HG03135 (cell line): ENCODE measurements around the gene MAP2K6.

Source experiments
- ATAC-seq: cut with Tn5 transposase; IDR thresholded peaks from one replicate; pipeline ENCODE4 v1.9.1; 2021; ENCODE audit warnings: mild to moderate bottlenecking, moderate library complexity; ENCODE audit not compliant: unreplicated experiment

MAP2K6 gene

GRCh38 chr17:69574257-69575197, 160.0 kb downstream of the MAP2K6 start:
- ATAC-seq: no peak

- no peak for ATAC-seq
These were observed 160.9 kb downstream of the MAP2K6 start for GRCh38 chr17:69575346-69575761.

GRCh38 chr17:69577098-69577497, 162.6 kb downstream of the MAP2K6 start:
- ATAC-seq: no peak

- ATAC-seq: no peak
These were observed 164.0 kb downstream of the MAP2K6 start for GRCh38 chr17:69578385-69578936.

- no peak for ATAC-seq
These were observed 165.6 kb downstream of the MAP2K6 start for GRCh38 chr17:69579961-69580677.

GRCh38 chr17:69581061-69581961, 166.8 kb downstream of the MAP2K6 start:
- peak; percentile 82 for ATAC-seq

- ATAC-seq: no peak
These were observed 173.8 kb downstream of the MAP2K6 start for GRCh38 chr17:69588316-69588715.

GRCh38 chr17:69588827-69589239, 174.3 kb downstream of the MAP2K6 start:
- no peak for ATAC-seq

- no peak for ATAC-seq
These were observed 176.2 kb downstream of the MAP2K6 start for GRCh38 chr17:69590671-69591070.

- no peak for ATAC-seq
These were observed 178.3 kb downstream of the MAP2K6 start for GRCh38 chr17:69592692-69593350.

GRCh38 chr17:69593351-69593715, 178.8 kb downstream of the MAP2K6 start:
- ATAC-seq: no peak

- no peak for ATAC-seq
These were observed 179.2 kb downstream of the MAP2K6 start for GRCh38 chr17:69593716-69594115.

GRCh38 chr17:69594641-69595040, 180.1 kb downstream of the MAP2K6 start:
- ATAC-seq: no peak

- no peak for ATAC-seq
These were observed 181.6 kb downstream of the MAP2K6 start for GRCh38 chr17:69596141-69596540.

- no peak for ATAC-seq
These were observed 183.6 kb downstream of the MAP2K6 start for GRCh38 chr17:69597898-69598692.

- ATAC-seq: no peak
These were observed 188.5 kb downstream of the MAP2K6 start for GRCh38 chr17:69602972-69603371.
